ENCODE data around the gene CCDC7. TPM values are rescaled to one million over a fixed set of nuclear protein-coding genes. Genes with fewer than 3 reads are reported as not detected.

The CCDC7 gene
- total RNA-seq, 2 donors from 2014 or later, result 12.9 to 19.8 TPM

GRCh38 chr10:32516567-32517495 is 70.9 kb downstream of the CCDC7 start:
- WGBS, result 81% methylated on average over 4 of the region's 4 CpGs
- H3K27ac ChIP-seq, result no peak overlapping the region
- no peaks in the 10 kb centered on the region for H3K36me3 ChIP-seq
- no peak for DNase-seq (ENCODE audit: low spot score)
- intact Hi-C loops (cut with DNase I), result no loop called here
- no peaks in the 10 kb centered on the region for H3K27me3 ChIP-seq (replicated peaks; ENCODE audit: insufficient read depth)
- no peak for TF ChIP-seq POLR2A (IDR thresholded peaks at IDR 0.05)
- H3K4me1 ChIP-seq (replicated peaks), result no peaks in the 10 kb centered on the region
- H3K4me3 ChIP-seq, result no peak overlapping the region
- no peaks in the 10 kb centered on the region for H3K9me3 ChIP-seq

- no peak for TF ChIP-seq CTCF (IDR thresholded peaks at IDR 0.05)
- no peak for TF ChIP-seq POLR2A (IDR thresholded peaks at IDR 0.05)
- TF ChIP-seq POLR2AphosphoS5 (IDR thresholded peaks at IDR 0.05), result no peak
- DNase-seq (ENCODE audit: low spot score), result no peak
- Histone ChIP-seq H3K9me3 (no peaks in the 10 kb centered on the region), H3K4me3 (no peak overlapping the region), H3K27me3 (replicated peaks; ENCODE audit: insufficient read depth) (no peaks in the 10 kb centered on the region), H3K27ac (no peak overlapping the region), H3K4me1 (replicated peaks) (no peaks in the 10 kb centered on the region), H3K36me3 (no peaks in the 10 kb centered on the region)
- intact Hi-C loops (cut with DNase I), result no loop called here
Observed at GRCh38 chr10:32530231-32530630, 84.3 kb downstream of the CCDC7 start.

- Histone ChIP-seq H3K4me3 (no peak overlapping the region), H3K27ac (no peak overlapping the region), H3K9me3 (no peaks in the 10 kb centered on the region), H3K36me3 (no peaks in the 10 kb centered on the region), H3K4me1 (replicated peaks) (no peaks in the 10 kb centered on the region), H3K27me3 (replicated peaks; ENCODE audit: insufficient read depth) (no peaks in the 10 kb centered on the region)
- DNase-seq (ENCODE audit: low spot score), result no peak
- intact Hi-C loops (cut with DNase I), result no loop called here
- WGBS, result 64% methylated on average over 3 of the region's 3 CpGs
- TF ChIP-seq POLR2A (IDR thresholded peaks at IDR 0.05) (no peak), POLR2AphosphoS5 (IDR thresholded peaks at IDR 0.05) (no peak), CTCF (IDR thresholded peaks at IDR 0.05) (no peak)
Observed at GRCh38 chr10:32538256-32538655, 92.3 kb downstream of the CCDC7 start.

- no peak overlapping the region for H3K27ac ChIP-seq
- TF ChIP-seq POLR2AphosphoS5 (IDR thresholded peaks at IDR 0.05) (no peak), CTCF (IDR thresholded peaks at IDR 0.05) (no peak), POLR2A (IDR thresholded peaks at IDR 0.05) (no peak)
- H3K4me3 ChIP-seq, result no peak overlapping the region
- H3K36me3 ChIP-seq, result no peaks in the 10 kb centered on the region
- no peak for DNase-seq (ENCODE audit: low spot score)
- H3K4me1 ChIP-seq (replicated peaks), result no peaks in the 10 kb centered on the region
- no peaks in the 10 kb centered on the region for H3K9me3 ChIP-seq
- intact Hi-C loops (cut with DNase I), result no loop called here
- H3K27me3 ChIP-seq (replicated peaks; ENCODE audit: insufficient read depth), result no peaks in the 10 kb centered on the region
- WGBS, result 95% methylated on average over 6 of the region's 6 CpGs
Observed at GRCh38 chr10:32540691-32541470, 94.9 kb downstream of the CCDC7 start.

- Histone ChIP-seq H3K27ac (no peak overlapping the region), H3K27me3 (replicated peaks; ENCODE audit: insufficient read depth) (no peaks in the 10 kb centered on the region), H3K36me3 (no peaks in the 10 kb centered on the region), H3K4me3 (no peak overlapping the region), H3K9me3 (no peaks in the 10 kb centered on the region), H3K4me1 (replicated peaks) (no peaks in the 10 kb centered on the region)
- DNase-seq (ENCODE audit: low spot score), result no peak
- over 99% methylated on average over 7 of the region's 7 CpGs for WGBS
- intact Hi-C loops (cut with DNase I), result no loop called here
- TF ChIP-seq POLR2A (IDR thresholded peaks at IDR 0.05) (no peak), CTCF (IDR thresholded peaks at IDR 0.05) (no peak), POLR2AphosphoS5 (IDR thresholded peaks at IDR 0.05) (no peak)
Observed at GRCh38 chr10:32548208-32548607, 102.3 kb downstream of the CCDC7 start.

Measured in prostate gland (tissue), 2 donors.